ENCODE results near the gene CDKAL1.
"Not testable (repeated sequence)": the region's sequence is repeated elsewhere in the genome, so short reads cannot be mapped to it uniquely, and the experiment has no call there.

The CDKAL1 gene

GRCh38 chr6:20892365-20892764 is 358.1 kb downstream of the CDKAL1 start:
- DNase-seq, result no peak

GRCh38 chr6:20893412-20893811 is 359.2 kb downstream of the CDKAL1 start:
- DNase-seq, result no peak

DNA sequence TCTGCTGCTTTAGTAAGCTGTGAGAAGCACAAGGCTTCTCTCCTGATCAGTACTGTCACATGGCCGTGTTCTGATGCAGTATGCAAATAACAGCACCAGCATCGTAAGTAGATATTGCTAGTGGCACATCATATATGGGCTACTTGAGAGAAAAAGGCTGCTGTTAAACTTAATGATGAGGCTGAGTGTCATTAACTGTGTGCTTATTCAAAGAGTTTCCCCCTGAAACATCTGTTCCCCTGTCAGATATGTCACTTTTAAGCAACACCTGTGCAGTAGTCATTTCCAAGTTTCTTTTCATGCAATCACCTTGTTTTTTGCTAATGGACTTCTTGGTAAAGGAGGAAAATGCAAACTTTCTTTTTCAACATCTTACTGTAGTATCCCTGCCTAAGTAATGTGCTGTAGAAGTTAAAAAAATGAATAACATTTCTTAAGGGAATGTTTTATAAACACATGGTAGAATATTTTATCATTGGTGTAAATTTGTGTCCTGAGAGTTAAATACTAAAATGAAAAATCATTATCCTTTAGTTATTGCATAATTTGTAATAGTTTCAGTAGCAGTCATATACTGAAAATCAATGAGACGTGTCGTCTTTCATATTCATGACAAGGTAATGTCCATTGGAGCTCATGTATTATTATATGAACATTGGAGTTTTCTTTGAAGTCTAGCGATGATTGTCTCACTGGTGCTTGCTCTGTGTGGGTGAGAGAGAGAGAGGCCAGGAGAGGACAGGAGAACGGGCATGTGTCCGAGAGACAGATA is 366.3 kb downstream of the CDKAL1 start:
- DNase-seq, result no peak

GRCh38 chr6:20905377-20905776 is 371.1 kb downstream of the CDKAL1 start:
- DNase-seq, result no peak

- DNase-seq, result no peak
These were observed 372.7 kb downstream of the CDKAL1 start for GRCh38 chr6:20906945-20907344.

DNA sequence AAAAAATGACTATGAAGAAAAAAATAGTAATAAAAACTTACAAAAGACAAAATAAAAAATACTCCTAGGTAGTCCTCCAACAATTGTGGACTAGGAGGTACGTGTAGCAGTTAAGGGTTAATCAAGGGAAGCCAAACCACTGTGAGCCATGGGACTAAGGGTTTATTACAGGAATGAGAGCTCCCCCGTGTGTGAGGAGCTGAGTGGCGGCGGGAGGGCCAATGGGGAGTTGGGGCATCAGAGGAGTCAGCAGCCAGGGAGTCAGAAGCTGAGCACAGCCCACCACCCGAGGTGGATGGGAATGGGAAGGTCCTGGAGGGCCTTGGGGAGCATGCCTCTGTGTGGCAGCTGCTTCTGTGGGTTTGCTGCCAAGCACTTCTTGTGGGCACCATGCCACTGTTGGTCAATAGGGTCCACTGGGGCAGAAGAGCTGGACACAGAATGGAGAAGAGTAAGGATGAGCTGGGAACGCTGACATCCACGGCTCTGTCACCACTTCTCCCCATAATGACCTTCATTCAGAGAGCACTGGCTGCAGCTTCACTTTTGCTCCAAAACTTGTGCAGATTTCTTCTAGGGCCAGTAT is 373.3 kb downstream of the CDKAL1 start:
- DNase-seq, result no peak

GRCh38 chr6:20909621-20910020 is 375.4 kb downstream of the CDKAL1 start:
- no peak for DNase-seq

DNA sequence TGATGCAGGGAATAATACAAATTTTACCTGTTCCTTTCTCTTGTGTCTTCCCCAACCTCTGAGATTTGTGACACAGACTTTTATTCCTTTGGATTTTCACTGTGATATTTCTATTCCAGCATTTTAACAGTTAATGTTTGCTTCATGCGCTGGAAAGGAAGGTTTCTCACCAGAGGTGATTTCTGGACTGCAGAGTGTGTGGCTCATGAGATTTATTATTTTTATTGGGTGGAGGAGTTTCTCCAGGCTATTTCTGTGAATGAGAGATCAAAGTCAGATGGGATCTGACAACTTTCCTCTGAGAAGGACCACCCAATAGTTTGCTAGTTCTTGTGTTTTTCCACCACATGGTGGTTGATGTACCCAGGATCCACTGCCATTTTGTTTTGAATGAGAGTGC is 377.5 kb downstream of the CDKAL1 start:
- no peak for DNase-seq

DNA sequence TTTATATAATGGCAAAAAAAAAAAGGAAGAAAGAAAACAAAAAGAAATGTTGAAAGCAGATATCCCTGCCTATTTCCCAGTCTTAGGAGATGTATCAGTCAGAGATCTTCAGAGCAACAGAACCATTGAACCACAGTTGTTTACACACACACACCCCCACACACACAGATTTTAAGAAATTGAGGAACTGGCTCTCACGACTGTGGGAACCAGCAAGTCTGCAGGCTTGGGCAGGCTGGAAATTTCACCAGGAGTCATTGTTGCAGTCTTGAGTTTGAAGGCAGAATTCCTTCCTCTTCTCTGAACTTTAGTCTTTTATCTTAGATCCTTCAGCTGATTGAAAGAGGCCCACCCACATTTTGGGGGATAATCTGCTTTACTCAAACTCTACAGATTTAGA is 380.9 kb downstream of the CDKAL1 start:
- DNase-seq, result no peak

DNA sequence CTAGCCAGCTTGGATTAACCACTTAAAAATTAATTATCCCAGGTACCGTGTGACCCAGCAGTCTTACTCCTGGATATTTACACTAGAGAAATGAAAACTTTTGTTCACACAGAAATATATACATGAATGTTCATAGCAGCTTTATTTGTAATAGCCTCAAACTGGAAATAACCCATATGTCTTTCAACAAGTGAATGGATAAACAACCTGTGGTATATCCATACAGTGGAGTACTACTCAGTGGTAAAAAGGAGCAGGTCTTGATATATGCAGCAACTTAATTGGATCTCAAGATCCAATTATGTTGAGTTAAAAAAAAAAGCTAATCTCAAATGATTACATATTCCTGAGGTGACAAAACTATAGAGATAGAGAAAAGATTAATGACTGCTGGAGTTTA is 381.4 kb downstream of the CDKAL1 start:
- no peak for DNase-seq

GRCh38 chr6:20916086-20916485 is 381.8 kb downstream of the CDKAL1 start:
- DNase-seq, result no peak

DNA sequence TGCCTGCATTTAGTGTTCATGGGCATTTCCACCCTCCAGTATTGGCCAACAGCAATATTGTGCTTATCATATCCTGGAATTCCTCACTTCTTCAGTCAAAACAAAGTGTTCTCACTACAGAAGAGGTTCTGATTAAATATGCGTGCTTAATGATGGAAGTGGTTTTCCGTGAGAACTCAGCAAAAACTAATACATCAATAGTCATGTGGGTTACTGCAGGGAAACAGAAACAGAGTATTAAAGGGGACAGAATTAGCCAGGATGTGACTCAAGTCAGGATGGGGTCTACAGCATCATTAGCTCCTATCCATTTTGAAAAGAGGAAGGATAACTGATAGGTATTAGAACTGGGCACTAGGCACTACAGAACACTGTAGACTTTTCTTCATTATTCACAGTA is 384.6 kb downstream of the CDKAL1 start:
- DNase-seq, result no peak

DNA sequence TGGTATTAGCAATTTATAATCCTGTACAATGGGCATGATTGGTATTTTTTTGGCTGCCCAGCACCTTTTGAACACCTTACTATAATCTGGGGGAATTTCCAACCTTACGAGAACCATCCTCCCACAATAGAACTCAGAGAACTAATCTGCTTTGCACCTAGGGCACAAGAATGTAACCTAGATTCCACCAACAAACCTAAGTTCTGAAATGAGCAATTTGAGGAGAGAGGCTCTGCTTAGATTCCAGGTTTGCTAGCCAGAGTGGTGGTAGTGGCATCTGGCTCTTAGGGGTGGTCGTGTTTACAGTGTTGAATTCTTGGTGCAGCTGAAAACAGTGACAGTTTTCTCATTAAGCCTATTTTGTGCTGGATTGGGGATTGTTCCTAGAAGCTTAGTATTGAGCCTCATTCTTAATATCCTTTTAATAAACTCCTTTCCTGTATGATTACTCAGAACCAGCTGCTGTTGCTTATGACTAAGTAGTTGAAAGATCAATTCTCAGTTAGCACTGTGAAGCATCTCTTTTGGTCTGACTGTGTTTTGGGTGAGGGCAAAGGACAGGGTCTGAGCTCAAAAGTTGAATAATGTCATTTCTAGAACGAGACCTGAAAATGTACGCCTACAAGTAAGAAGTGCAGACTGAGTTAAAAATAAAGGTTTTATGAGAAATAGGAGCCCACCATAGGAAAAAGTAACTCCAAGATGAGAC is 385.6 kb downstream of the CDKAL1 start:
- DNase-seq, result no peak

- no peak for DNase-seq
These were observed 387.3 kb downstream of the CDKAL1 start for GRCh38 chr6:20921578-20921977.

GRCh38 chr6:20922743-20923142 is 388.5 kb downstream of the CDKAL1 start:
- no peak for DNase-seq

DNA sequence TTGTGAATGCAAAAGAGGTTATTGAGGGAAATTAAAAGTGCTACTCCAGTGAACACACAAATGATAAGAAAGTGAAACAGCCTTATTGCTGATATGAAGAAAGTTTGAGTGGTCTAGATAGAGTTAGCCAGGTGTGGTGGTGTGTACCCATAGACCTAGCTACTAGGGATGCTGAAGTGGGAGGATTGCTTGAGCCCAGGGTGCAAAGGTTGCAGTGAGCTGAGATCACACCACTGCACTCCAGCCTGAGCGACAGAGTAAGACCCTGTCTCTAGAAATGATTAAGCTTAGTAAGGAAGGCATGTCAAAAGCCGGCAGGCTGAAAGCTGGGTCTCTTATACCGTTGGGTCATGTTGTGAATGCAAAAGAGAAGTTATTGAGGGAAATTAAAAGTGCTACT is 389.8 kb downstream of the CDKAL1 start:
- DNase-seq, result not testable (repeated sequence)

DNA sequence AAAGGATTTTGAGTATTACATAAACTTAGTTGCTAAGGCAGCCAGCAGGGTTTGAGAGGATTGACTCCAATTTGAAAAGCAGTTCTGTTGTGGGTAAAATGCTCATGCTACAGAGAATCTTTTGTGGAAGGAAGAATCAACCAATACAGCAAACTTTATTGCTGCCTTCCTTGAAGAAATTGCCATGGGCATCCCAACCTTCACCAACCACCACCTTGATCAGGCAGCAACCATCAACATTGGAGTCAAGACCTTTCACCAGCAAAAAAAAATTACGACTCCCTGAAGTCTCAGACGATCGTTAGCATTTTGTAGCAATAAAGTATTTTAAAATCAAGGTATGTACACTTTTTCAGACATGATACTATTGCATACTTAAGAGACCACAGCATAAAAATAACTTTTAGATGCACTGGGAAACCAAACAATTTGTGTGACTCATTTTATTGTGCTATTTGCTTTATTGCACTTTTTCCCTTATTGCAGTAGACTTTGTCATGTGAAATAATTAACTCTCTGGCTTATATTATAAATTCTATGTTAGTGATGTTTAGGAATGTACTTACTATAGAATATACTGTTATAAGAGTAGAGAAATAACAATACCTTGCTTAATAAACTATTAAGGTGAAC is 390.8 kb downstream of the CDKAL1 start:
- DNase-seq, result no peak

DNA sequence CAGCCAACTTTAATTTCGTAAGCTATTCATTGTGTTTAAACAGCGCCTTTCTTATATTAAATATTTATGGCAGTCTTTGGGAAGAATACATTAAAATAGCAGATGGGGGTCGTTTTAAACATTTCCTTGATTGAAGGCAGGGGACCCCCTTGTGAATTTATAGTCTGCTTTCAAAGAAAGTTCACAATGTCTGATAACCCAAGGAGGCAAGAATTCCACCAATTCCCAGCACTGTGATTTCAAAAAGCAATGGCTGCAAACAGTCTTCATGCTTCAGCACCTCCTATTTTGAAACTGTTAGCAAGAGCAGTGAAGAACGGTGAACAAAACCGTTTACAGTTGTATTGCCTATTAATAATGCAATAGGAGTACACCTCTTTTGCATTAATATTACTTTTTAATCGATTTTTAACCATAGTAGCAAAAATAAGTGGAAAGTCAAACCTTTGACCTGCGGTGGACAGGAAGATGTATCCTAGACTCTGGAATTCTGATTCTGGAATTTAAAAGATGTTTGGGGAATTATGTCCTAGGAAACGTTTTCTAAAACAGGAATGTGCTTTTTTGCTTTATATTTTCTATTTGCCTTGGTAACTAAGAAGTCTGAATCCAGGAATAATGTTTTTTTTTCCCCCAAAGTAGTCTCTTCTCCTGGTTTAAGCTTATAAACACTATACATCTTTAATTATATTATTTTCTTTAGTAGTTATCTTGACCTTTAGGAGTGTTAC is 393.0 kb downstream of the CDKAL1 start:
- no peak for DNase-seq

- no peak for DNase-seq
These were observed 395.0 kb downstream of the CDKAL1 start for GRCh38 chr6:20929283-20929682.

GRCh38 chr6:20931093-20931492 is 396.8 kb downstream of the CDKAL1 start:
- no peak for DNase-seq

DNA sequence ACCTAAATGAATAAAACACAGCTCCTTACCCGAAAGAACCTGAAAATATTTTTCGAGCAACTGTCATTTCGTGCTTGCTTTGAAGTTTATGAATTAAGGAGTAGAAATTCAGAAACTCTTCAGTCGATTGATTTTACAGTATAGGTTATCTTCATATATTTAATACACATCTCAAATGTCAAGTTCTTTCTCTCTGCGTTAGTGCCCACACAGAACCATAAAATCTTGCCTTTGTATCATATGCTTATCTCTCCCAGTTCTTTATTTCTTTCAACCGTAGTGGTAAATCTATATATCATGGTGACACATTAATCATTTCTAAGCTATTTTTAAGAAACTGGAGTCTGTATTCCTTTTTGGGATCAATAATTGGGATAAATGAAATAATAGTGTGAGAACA is 397.5 kb downstream of the CDKAL1 start:
- DNase-seq, result no peak

DNA sequence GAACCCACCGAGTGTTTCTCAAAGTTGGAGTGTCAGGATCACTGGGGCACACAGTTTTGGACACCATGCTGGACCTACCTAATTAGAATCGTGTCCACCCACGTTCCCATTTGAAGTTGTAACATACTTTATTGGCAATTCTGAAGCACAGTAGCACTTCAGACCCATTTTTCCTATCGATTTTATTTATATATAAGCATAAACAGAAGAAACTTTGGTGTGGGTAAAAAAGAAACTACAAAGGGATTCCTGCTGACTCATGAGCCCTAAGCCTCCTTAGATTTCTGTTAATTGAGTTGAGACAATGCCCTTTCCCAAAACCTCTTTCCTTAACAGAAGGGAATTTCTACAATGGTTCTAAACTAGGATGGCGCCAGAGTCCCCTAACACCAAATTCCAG is 398.0 kb downstream of the CDKAL1 start:
- DNase-seq, result no peak

Data from NCI-H1930 (cell line).